Hematopoietic multipotent progenitor cell treated with erythropoietin and hydrocortisone succinate and interleukin-3 and kit ligand, for 8 days (in vitro differentiated cells): ENCODE measurements around the gene ZMIZ1.

Experiments
- DNase-seq: peaks from one replicate; pipeline ENCODE4 v3.0.0-alpha.2; 2015

Gene ZMIZ1

GRCh38 chr10:79254333-79255006 is 185.7 kb downstream of the ZMIZ1 start:
- no peak for DNase-seq

- DNase-seq = no peak
Observed at GRCh38 chr10:79255007-79255507, 186.3 kb downstream of the ZMIZ1 start.

GRCh38 chr10:79256264-79256806 is 187.6 kb downstream of the ZMIZ1 start:
- DNase-seq = no peak

- no peak for DNase-seq
Observed at GRCh38 chr10:79258894-79259293, 190.1 kb downstream of the ZMIZ1 start.

GRCh38 chr10:79259834-79260233 is 191.1 kb downstream of the ZMIZ1 start:
- DNase-seq = no peak

GRCh38 chr10:79260811-79261740 is 192.3 kb downstream of the ZMIZ1 start:
- no peak for DNase-seq

GRCh38 chr10:79262131-79262530 is 193.4 kb downstream of the ZMIZ1 start:
- no peak for DNase-seq

GRCh38 chr10:79262959-79263746 is 194.4 kb downstream of the ZMIZ1 start:
- no peak for DNase-seq

- DNase-seq = no peak
Observed at GRCh38 chr10:79263939-79264338, 195.2 kb downstream of the ZMIZ1 start.

GRCh38 chr10:79264942-79265341 is 196.2 kb downstream of the ZMIZ1 start:
- no peak for DNase-seq

- no peak for DNase-seq
Observed at GRCh38 chr10:79266084-79266483, 197.3 kb downstream of the ZMIZ1 start.

- DNase-seq = peak; percentile 27
Observed at GRCh38 chr10:79266543-79267312, 198.0 kb downstream of the ZMIZ1 start.

- no peak for DNase-seq
Observed at GRCh38 chr10:79267499-79267898, 198.7 kb downstream of the ZMIZ1 start.

- no peak for DNase-seq
Observed at GRCh38 chr10:79268161-79268601, 199.4 kb downstream of the ZMIZ1 start.

GRCh38 chr10:79268742-79269141 is 200.0 kb downstream of the ZMIZ1 start:
- DNase-seq = no peak

- DNase-seq = no peak
Observed at GRCh38 chr10:79269443-79269842, 200.7 kb downstream of the ZMIZ1 start.

GRCh38 chr10:79269969-79270368 is 201.2 kb downstream of the ZMIZ1 start:
- DNase-seq = no peak

GRCh38 chr10:79270466-79271246 is 201.9 kb downstream of the ZMIZ1 start:
- DNase-seq = no peak

- no peak for DNase-seq
Observed at GRCh38 chr10:79272353-79272752, 203.6 kb downstream of the ZMIZ1 start.

- peak; percentile 53 for DNase-seq
Observed at GRCh38 chr10:79273604-79274003, 204.8 kb downstream of the ZMIZ1 start.
